ENCODE data around the gene IFI27. TPM values are rescaled to one million over a fixed set of nuclear protein-coding genes. Genes with fewer than 3 reads are reported as not detected.

The IFI27 gene
- total and polyA plus RNA-seq, 2 of the 4 experiments (the other 2 are of a cell fraction) = under 0.01 to 0.60 TPM

DNA sequence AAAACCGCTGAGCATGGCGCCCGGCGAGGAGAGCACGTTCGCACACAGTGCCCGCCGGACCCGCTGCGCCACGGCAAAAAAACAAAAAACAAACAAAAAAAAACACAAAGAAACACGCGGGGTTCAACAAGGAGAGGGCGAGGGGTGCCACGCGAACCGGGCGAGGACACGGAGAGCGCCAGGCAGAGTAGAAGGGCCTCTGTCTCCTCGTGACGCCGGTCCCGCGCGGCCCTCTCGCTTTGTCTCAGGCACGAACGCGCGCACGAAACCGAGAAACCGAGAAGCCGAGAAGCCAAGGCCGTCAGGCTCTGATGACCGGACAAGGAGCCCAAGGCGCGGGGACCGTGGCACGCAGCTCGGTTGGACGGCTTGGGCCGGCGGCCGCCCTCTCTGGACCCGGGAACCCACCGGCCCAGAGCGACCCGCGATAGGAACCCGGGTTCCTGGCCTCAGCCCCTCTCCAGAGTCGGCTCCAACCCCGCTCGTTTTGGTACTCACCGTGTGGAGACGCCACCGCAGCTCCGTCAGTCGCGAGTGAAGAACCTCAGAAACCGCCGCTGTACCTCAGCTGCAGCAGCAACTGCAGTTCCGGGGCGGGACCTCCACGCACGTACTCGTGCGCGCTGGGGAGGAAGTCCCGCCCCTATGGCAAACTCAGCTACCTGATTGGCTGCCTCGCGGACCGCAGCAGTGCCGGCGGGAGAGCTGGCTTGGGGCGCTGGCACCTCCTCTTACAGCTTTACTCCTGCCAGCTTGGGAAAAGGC, 29.7 kb upstream of the IFI27 start, which contains the start of the genes DDX24 and IFI27L1:
Gene DDX24 (minus strand): TSS at position 582 of the 765 bp plus-strand sequence. CDS start 1,460 bp downstream, outside the sequence.
Gene IFI27L1 (plus strand): TSS at position 690 of the 765 bp plus-strand sequence. CDS start 15,628 bp downstream, outside the sequence.
- peak within 1 kb of the TSS; percentile 58; the same call in 1 of the 2 replicates for H4K91ac ChIP-seq (ENCODE audit: insufficient read depth, low read depth, low read length)
- H3K9ac ChIP-seq (ENCODE audit: low read depth, low read length) = peak within 1 kb of the TSS; percentile 97
- intact Hi-C loops (cut with micrococcal nuclease) (loop anchor here (2.0 to 5.0 kb wide), 2 partner anchors 48 to 749 kb away; partner anchors contain the start of genes BTBD7 and IFI27L2), in situ Hi-C loops (cut with MboI; ENCODE audit: low sequenced_read_pairs) (no loop called here), dilution Hi-C loops (cut with HindIII; ENCODE audit: low sequenced_read_pairs, unreplicated experiment) (no loop called here)
- peak within 1 kb of the TSS; percentile 67 for H3K4ac ChIP-seq (ENCODE audit: low read depth, low read length)
- H3K4me3 ChIP-seq (ENCODE audit: insufficient read depth, low read depth, low read length) = peak within 1 kb of the TSS; percentile 84
- ATAC-seq (ENCODE audit: low read depth) (peak; percentile 98), DNase-seq (peak; percentile 93)
- peak within 1 kb of the TSS; percentile 54; the same call in 1 of the 2 replicates for H2AK5ac ChIP-seq (ENCODE audit: low read depth, low read length)
- CTCF ChIA-PET = interaction anchor here (0.7 to 1.8 kb wide), 4 partner anchors 44 to 56 kb away, joined by 3 to 10 read pairs (median 6); no protein-coding TSS in a partner anchor
- H4K5ac ChIP-seq (ENCODE audit: low read depth, low read length) = peak within 1 kb of the TSS; percentile 77
- H2BK5ac ChIP-seq (ENCODE audit: low read depth, low read length, poor library complexity, severe bottlenecking) = peak within 1 kb of the TSS; percentile 59
- H3K36me3 ChIP-seq (ENCODE audit: control insufficient read depth, insufficient read depth, low read length) = peaks cover 15% of the 10 kb centered on the region
- peaks cover 22 to 52% of the 10 kb centered on the region in 2 experiments; a peak in 3 of 4 replicates for H3K79me1 ChIP-seq (ENCODE audit: low read depth in 1 of 2, low read length in 2 of 2)
- peaks cover 6% of the 10 kb centered on the region for H3K9me1 ChIP-seq (ENCODE audit: insufficient read depth, low read length)
- peaks cover 32% of the 10 kb centered on the region for H4K20me1 ChIP-seq (ENCODE audit: insufficient read depth, low read length)
- peak within 1 kb of the TSS; percentile 70 for H3K27ac ChIP-seq (ENCODE audit: insufficient read depth, low read length)
- no peak within 1 kb of the TSS for H2BK20ac ChIP-seq (ENCODE audit: low read depth, low read length)
- peak within 1 kb of the TSS; percentile 95 for H2AK9ac ChIP-seq (replicated peaks; ENCODE audit: low read depth, low read length, poor library complexity)
- peak within 1 kb of the TSS; percentile 97 for H3K23ac ChIP-seq (ENCODE audit: low read depth, low read length)
- peak within 1 kb of the TSS; percentile 84 for H3K14ac ChIP-seq (replicated peaks; ENCODE audit: low read depth, low read length)
- 0% methylated on average over 50 of the region's 77 CpGs; no CpG with 5 or more reads in 1 of the 2 experiments for WGBS, 2 experiments (ENCODE audit: extremely low coverage in 2 of 2, insufficient read length in 1 of 2)
- H2BK15ac ChIP-seq (ENCODE audit: low read depth, low read length) = peak within 1 kb of the TSS; percentile 58; the same call in 1 of the 3 replicates
- no peaks in the 10 kb centered on the region for H3K9me3 ChIP-seq (ENCODE audit: control insufficient read depth, insufficient read depth, low read length)
- POLR2A ChIA-PET (ENCODE audit: unreplicated experiment) = interaction anchor here (0.6 to 1.2 kb wide), 2 partner anchors 19 to 55 kb away, joined by 3 read pairs; partner anchors contain the start of gene OTUB2
- H3K4me2 ChIP-seq (ENCODE audit: low read depth, low read length) = peak within 1 kb of the TSS; percentile 99
- H3K18ac ChIP-seq (ENCODE audit: low read depth, low read length) = peak within 1 kb of the TSS; percentile 77
- H3K27me3 ChIP-seq (ENCODE audit: control insufficient read depth, insufficient read depth, low read length) = no peaks in the 10 kb centered on the region
- peak within 1 kb of the TSS; percentile 70 to 95 for H4K8ac ChIP-seq (ENCODE audit: low read depth in 2 of 2, low read length in 2 of 2)
- BruUV-seq (replicated peaks) = no TSS peak
- peak within 1 kb of the TSS; percentile 50; the same call in 1 of the 2 replicates for H2BK120ac ChIP-seq (ENCODE audit: low read depth, low read length)
- peak within 1 kb of the TSS; percentile 87 for H3K56ac ChIP-seq (ENCODE audit: extremely low read depth, insufficient read depth, low read length)
- H3K4me1 ChIP-seq (ENCODE audit: control insufficient read depth, insufficient read depth, low read length) = peaks cover 6% of the 10 kb centered on the region
- H2AFZ ChIP-seq (replicated peaks; ENCODE audit: low read length, poor library complexity) = peak within 1 kb of the TSS; percentile 91
- TF ChIP-seq RCOR1 (IDR thresholded peaks at IDR 0.05; ENCODE audit: insufficient replicate concordance, low read length) (no peak), SMC3 (IDR thresholded peaks at IDR 0.05; ENCODE audit: low read depth, low read length) (no peak), CHD1 (IDR thresholded peaks at IDR 0.05; ENCODE audit: low read depth, low read length) (no peak), RAD21 (IDR thresholded peaks at IDR 0.05; ENCODE audit: low read length) (no peak), MAFK (IDR thresholded peaks at IDR 0.05; ENCODE audit: low read depth, low read length) (peak; percentile 23; the same call in 1 of the 2 replicates), RFX5 (IDR thresholded peaks at IDR 0.05; ENCODE audit: low read depth, low read length) (no peak), MXI1 (IDR thresholded peaks at IDR 0.05; ENCODE audit: borderline replicate concordance, low read depth, low read length) (peak; percentile 90), FOS (IDR thresholded peaks at IDR 0.05; ENCODE audit: low read depth, low read length) (0 out of 2 replicates have a peak, but pooled peaks have one; percentile 4), CEBPB (IDR thresholded peaks at IDR 0.05; ENCODE audit: low read depth, low read length) (no peak)
- TF ChIP-seq, protein P1, sequence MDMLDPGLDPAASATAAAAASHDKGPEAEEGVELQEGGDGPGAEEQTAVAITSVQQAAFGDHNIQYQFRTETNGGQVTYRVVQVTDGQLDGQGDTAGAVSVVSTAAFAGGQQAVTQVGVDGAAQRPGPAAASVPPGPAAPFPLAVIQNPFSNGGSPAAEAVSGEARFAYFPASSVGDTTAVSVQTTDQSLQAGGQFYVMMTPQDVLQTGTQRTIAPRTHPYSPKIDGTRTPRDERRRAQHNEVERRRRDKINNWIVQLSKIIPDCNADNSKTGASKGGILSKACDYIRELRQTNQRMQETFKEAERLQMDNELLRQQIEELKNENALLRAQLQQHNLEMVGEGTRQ (IDR thresholded peaks at IDR 0.05; ENCODE audit: low read depth, low read length) = peak; percentile 4; the same call in 1 of the 2 replicates
- TF ChIP-seq, protein P2, sequence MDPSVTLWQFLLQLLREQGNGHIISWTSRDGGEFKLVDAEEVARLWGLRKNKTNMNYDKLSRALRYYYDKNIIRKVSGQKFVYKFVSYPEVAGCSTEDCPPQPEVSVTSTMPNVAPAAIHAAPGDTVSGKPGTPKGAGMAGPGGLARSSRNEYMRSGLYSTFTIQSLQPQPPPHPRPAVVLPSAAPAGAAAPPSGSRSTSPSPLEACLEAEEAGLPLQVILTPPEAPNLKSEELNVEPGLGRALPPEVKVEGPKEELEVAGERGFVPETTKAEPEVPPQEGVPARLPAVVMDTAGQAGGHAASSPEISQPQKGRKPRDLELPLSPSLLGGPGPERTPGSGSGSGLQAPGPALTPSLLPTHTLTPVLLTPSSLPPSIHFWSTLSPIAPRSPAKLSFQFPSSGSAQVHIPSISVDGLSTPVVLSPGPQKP (IDR thresholded peaks at IDR 0.05; ENCODE audit: borderline replicate concordance, low read depth, low read length) = no peak
- TF ChIP-seq, protein P3, sequence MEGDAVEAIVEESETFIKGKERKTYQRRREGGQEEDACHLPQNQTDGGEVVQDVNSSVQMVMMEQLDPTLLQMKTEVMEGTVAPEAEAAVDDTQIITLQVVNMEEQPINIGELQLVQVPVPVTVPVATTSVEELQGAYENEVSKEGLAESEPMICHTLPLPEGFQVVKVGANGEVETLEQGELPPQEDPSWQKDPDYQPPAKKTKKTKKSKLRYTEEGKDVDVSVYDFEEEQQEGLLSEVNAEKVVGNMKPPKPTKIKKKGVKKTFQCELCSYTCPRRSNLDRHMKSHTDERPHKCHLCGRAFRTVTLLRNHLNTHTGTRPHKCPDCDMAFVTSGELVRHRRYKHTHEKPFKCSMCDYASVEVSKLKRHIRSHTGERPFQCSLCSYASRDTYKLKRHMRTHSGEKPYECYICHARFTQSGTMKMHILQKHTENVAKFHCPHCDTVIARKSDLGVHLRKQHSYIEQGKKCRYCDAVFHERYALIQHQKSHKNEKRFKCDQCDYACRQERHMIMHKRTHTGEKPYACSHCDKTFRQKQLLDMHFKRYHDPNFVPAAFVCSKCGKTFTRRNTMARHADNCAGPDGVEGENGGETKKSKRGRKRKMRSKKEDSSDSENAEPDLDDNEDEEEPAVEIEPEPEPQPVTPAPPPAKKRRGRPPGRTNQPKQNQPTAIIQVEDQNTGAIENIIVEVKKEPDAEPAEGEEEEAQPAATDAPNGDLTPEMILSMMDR (conservative IDR thresholded peaks at IDR 0.05; ENCODE audit: low read depth, low read length) = no peak

Data from IMR-90 (cell line).